Aorta (tissue), 5 donors: ENCODE measurements around the gene PITPNM2. TPM values are rescaled to one million over a fixed set of nuclear protein-coding genes. Genes with fewer than 3 reads are reported as not detected.

Experiments used
- ATAC-seq: fragments of 200-7000 bp; cut with Tn5 transposase; one replicate; pipeline ENCODE4 v1.9.1; 2022; ENCODE audit warnings: moderate library complexity; ENCODE audit not compliant: low FRiP score
- DNase-seq, 2 donors: peaks; one replicate each; pipeline ENCODE4 v3.0.0-alpha.2; 2020
- H3K27ac ChIP-seq, 2 donors: one replicate each; pipeline ENCODE4 v1.5.1; 2013; ENCODE audit warnings: low read length in 2 of 2, mild to moderate bottlenecking in 2 of 2, moderate library complexity in 2 of 2, control low read depth in 1 of 2, inconsistent platforms in 1 of 2, low read depth in 1 of 2
- H3K27me3 ChIP-seq, 2 donors: one replicate each; pipeline ENCODE4 v1.6.1; 2013; ENCODE audit warnings: control low read depth in 1 of 2, low read length in 1 of 2, mild to moderate bottlenecking in 1 of 2, moderate library complexity in 1 of 2; ENCODE audit not compliant: insufficient read depth in 2 of 2, control insufficient read depth in 1 of 2
- H3K36me3 ChIP-seq, 2 donors: one replicate each; pipeline ENCODE4 v1.6.1; 2013; ENCODE audit warnings: control low read depth in 1 of 2, low read length in 1 of 2, mild to moderate bottlenecking in 1 of 2; ENCODE audit not compliant: insufficient read depth in 2 of 2, control insufficient read depth in 1 of 2
- H3K4me1 ChIP-seq, 2 donors: one replicate each; pipeline ENCODE4 v1.6.1; 2013; ENCODE audit warnings: low read length in 2 of 2, control low read depth in 1 of 2, mild to moderate bottlenecking in 1 of 2, moderate library complexity in 1 of 2; ENCODE audit not compliant: insufficient read depth in 2 of 2, control insufficient read depth in 1 of 2
- H3K4me3 ChIP-seq, 2 donors: one replicate each; pipeline ENCODE4 v1.5.1; 2013; ENCODE audit warnings: low read length in 2 of 2, control low read depth in 1 of 2, mild to moderate bottlenecking in 1 of 2
- H3K9me3 ChIP-seq: one replicate; pipeline ENCODE4 v1.6.1; 2013; ENCODE audit warnings: mild to moderate bottlenecking, low read length; ENCODE audit not compliant: control insufficient read depth
- WGBS, 2 donors: extraction: QIAGEN DNeasy Blood & Tissue Kit; methylation state at CpG; one replicate each; pipeline ENCODE4 v1.1.7; 2013; 5-methylcytosine and 5-hydroxymethylcytosine counted together
- intact Hi-C, 2 donors: fragments of 100-400 bp; cut with DNase I; formaldehyde crosslinking; loops; one replicate each; pipeline versions ENCODE4 v1.14.2 to v1.15.0; 2022
- polyA plus RNA-seq, 2 donors: library from polyadenylated mRNA; stranded (reverse); fragments of 200-250 nt; gene quantifications; one replicate each; pipeline ENCODE4 v1.2.3, GENCODE V29; 2013
- total RNA-seq, 2 donors: library from RNA; stranded (reverse); fragmentation: NEBNext Ultra II Directional; extraction: Animal tissue kit (Norgen Biotek cat#: 25700); gene quantifications; one replicate each; pipeline ENCODE4 v1.2.1, GENCODE V29; 2021
- donor health status: healthy with polysubstance abuse.
- donor health status: Bipolar disorder and iron deficiency.
- donor health status: DM: no; HTN: no; CAD: no.
- donor health status: DM: no; HTN: no; CAD: no.
- donor health status: DM: yes; HTN: yes; CAD: no.

The PITPNM2 gene
- total and polyA plus RNA-seq, 4 donors: 1.1 to 32.4 (median 11.7) TPM

GRCh38 chr12:123119808-123120207 lies 31.1 kb downstream of the PITPNM2 start:
- H3K4me1 ChIP-seq: peaks cover 3% of the 10 kb centered on the region in 2 donors
- DNase-seq (no peak), ATAC-seq (no peak)
- H3K4me3 ChIP-seq: no peak overlapping the region
- no peaks in the 10 kb centered on the region for H3K27me3 ChIP-seq
- no peaks in the 10 kb centered on the region for H3K9me3 ChIP-seq
- H3K27ac ChIP-seq: no peak overlapping the region
- 94 to 96% methylated on average over 7 of the region's 7 CpGs for WGBS, 2 donors
- no peaks in the 10 kb centered on the region for H3K36me3 ChIP-seq
- intact Hi-C loops: no loop called here

- no peak overlapping the region for H3K27ac ChIP-seq
- intact Hi-C loops: no loop called here
- no peak for DNase-seq
Measured at GRCh38 chr12:123118497-123118896, 32.4 kb downstream of the PITPNM2 start.

GRCh38 chr12:123115409-123116121 lies 35.3 kb downstream of the PITPNM2 start:
- Histone ChIP-seq H3K4me1 (peaks cover 3 to 8% of the 10 kb centered on the region in 2 donors), H3K27ac (peak overlapping the region in 1 of 2 donors; percentile 69), H3K4me3 (no peak overlapping the region), H3K27me3 (no peaks in the 10 kb centered on the region), H3K9me3 (no peaks in the 10 kb centered on the region), H3K36me3 (no peaks in the 10 kb centered on the region)
- DNase-seq (peak; percentile 79 to 83), ATAC-seq (peak; percentile 93)
- WGBS, 2 donors: 7 to 10% methylated on average over 8 of the region's 8 CpGs
- intact Hi-C loops: no loop called here

More at GRCh38 chr12:123118497-123118896, 32.4 kb downstream of the PITPNM2 start:
- no peaks in the 10 kb centered on the region for H3K9me3 ChIP-seq
- 98 to 99% methylated on average over 8 of the region's 8 CpGs for WGBS, 2 donors
- no peaks in the 10 kb centered on the region for H3K36me3 ChIP-seq
- H3K4me1 ChIP-seq: peaks cover 3 to 8% of the 10 kb centered on the region in 2 donors
- H3K4me3 ChIP-seq: no peak overlapping the region
- no peaks in the 10 kb centered on the region for H3K27me3 ChIP-seq
- ATAC-seq: no peak

GRCh38 chr12:123114304-123115083 lies 36.4 kb downstream of the PITPNM2 start:
- Histone ChIP-seq H3K4me3 (no peak overlapping the region), H3K27me3 (no peaks in the 10 kb centered on the region), H3K36me3 (no peaks in the 10 kb centered on the region), H3K4me1 (peaks cover 3 to 8% of the 10 kb centered on the region in 2 donors), H3K27ac (peak overlapping the region in 1 of 2 donors; percentile 61), H3K9me3 (no peaks in the 10 kb centered on the region)
- intact Hi-C loops: no loop called here
- ATAC-seq (no peak), DNase-seq (no peak)
- WGBS, 2 donors: 69 to 74% methylated on average over 13 of the region's 13 CpGs

GRCh38 chr12:123113026-123113425 lies 37.9 kb downstream of the PITPNM2 start:
- H3K27ac ChIP-seq: no peak overlapping the region
- H3K36me3 ChIP-seq: no peaks in the 10 kb centered on the region
- intact Hi-C loops: no loop called here
- DNase-seq (no peak), ATAC-seq (no peak)
- peaks cover 3 to 8% of the 10 kb centered on the region in 2 donors for H3K4me1 ChIP-seq
- H3K9me3 ChIP-seq: no peaks in the 10 kb centered on the region
- H3K27me3 ChIP-seq: no peaks in the 10 kb centered on the region
- 43 to 50% methylated on average over 8 of the region's 8 CpGs for WGBS, 2 donors
- H3K4me3 ChIP-seq: no peak overlapping the region

GRCh38 chr12:123111498-123112165 lies 39.3 kb downstream of the PITPNM2 start:
- peaks cover 3 to 8% of the 10 kb centered on the region in 2 donors for H3K4me1 ChIP-seq
- no peak for DNase-seq
- 94 to 95% methylated on average over 19 of the region's 19 CpGs for WGBS, 2 donors
- no peaks in the 10 kb centered on the region for H3K27me3 ChIP-seq
- H3K36me3 ChIP-seq: no peaks in the 10 kb centered on the region
- no peak overlapping the region for H3K27ac ChIP-seq
- no peak overlapping the region for H3K4me3 ChIP-seq
- ATAC-seq: no peak
- intact Hi-C loops: no loop called here
- no peaks in the 10 kb centered on the region for H3K9me3 ChIP-seq

GRCh38 chr12:123109319-123109772 lies 41.5 kb downstream of the PITPNM2 start:
- Histone ChIP-seq H3K36me3 (no peaks in the 10 kb centered on the region), H3K27me3 (no peaks in the 10 kb centered on the region), H3K4me3 (no peak overlapping the region), H3K9me3 (no peaks in the 10 kb centered on the region), H3K27ac (no peak overlapping the region), H3K4me1 (peaks cover 0 to 2% of the 10 kb centered on the region in 2 donors)
- DNase-seq (peak in 1 of 2 donors; percentile 74), ATAC-seq (peak; percentile 55)
- WGBS, 2 donors: 10 to 21% methylated on average over 3 of the region's 3 CpGs
- intact Hi-C loops: no loop called here

- H3K4me1 ChIP-seq: no peaks in the 10 kb centered on the region
- 80 to 83% methylated on average over 7 of the region's 7 CpGs for WGBS, 2 donors
- H3K27me3 ChIP-seq: no peaks in the 10 kb centered on the region
- H3K9me3 ChIP-seq: no peaks in the 10 kb centered on the region
- intact Hi-C loops: no loop called here
- H3K4me3 ChIP-seq: no peak overlapping the region
- DNase-seq (peak in 1 of 2 donors; percentile 23), ATAC-seq (no peak)
- no peak overlapping the region for H3K27ac ChIP-seq
- H3K36me3 ChIP-seq: no peaks in the 10 kb centered on the region
Measured at GRCh38 chr12:123108682-123109066, 42.2 kb downstream of the PITPNM2 start.
